Gastrocnemius medialis (tissue), 4 donors: ENCODE measurements around the gene NNT. TPM values are rescaled to one million over a fixed set of nuclear protein-coding genes. Genes with fewer than 3 reads are reported as not detected.
"Not testable (repeated sequence)": the region's sequence is repeated elsewhere in the genome, so short reads cannot be mapped to it uniquely, and the experiment has no call there.

Experiments used
- ATAC-seq, 2 donors: fragments of 150-250 bp; one replicate each; pipeline ENCODE4 v1.9.1; 2016
- DNase-seq, 2 donors: peaks; one replicate each; pipeline ENCODE4 v3.0.0-alpha.2; 2019
- H3K27ac ChIP-seq, 4 donors: fragments of 200-600 bp; sonication (generic); 1 replicate in 1 of 4; 2 replicates in 3 of 4; pipeline ENCODE4 v1.5.1; 2016 to 2018; ENCODE audit warnings: mild to moderate bottlenecking in 2 of 4, moderate library complexity in 1 of 4
- H3K27me3 ChIP-seq, 3 donors: fragments of 200-600 bp; sonication (generic) in 2 of 3; 1 replicate in 1 of 3; 2 replicates in 2 of 3; pipeline versions ENCODE4 v1.5.1 to v1.6.0; 2016 to 2019; ENCODE audit warnings: mild to moderate bottlenecking in 1 of 3, moderate library complexity in 1 of 3
- H3K36me3 ChIP-seq, 2 donors: fragments of 200-600 bp; sonication (generic) in 1 of 2; one replicate each; pipeline ENCODE4 v1.5.1; 2017 to 2018
- H3K4me1 ChIP-seq, 2 donors: fragments of 200-600 bp; sonication (generic) in 1 of 2; one replicate each; pipeline ENCODE4 v1.5.1; 2016 to 2017; ENCODE audit warnings: mild to moderate bottlenecking in 2 of 2
- H3K4me3 ChIP-seq, 4 donors: fragments of 200-600 bp; sonication (generic) in 3 of 4; 1 replicate in 1 of 4; 2 replicates in 3 of 4; pipeline ENCODE4 v1.5.1; 2016 to 2019; ENCODE audit warnings: mild to moderate bottlenecking in 2 of 4
- H3K9me3 ChIP-seq, 3 donors: fragments of 200-600 bp; sonication (generic) in 2 of 3; 1 replicate in 1 of 3; 2 replicates in 2 of 3; pipeline ENCODE4 v1.5.1; 2016 to 2019
- CTCF ChIP-seq, 5 experiments: fragments of 450-650 bp in 3 of 5; fragments of 200-600 bp in 2 of 5; sonication (generic) in 2 of 5; IDR thresholded peaks in 4 of 5; conservative IDR thresholded peaks in 1 of 5; 1 replicate in 4 of 5; 2 replicates in 1 of 5; pipeline ENCODE4 v1.5.1; 2016 to 2019; ENCODE audit warnings: antibody characterized with exemption in 5 of 5, mild to moderate bottlenecking in 3 of 5, moderate library complexity in 3 of 5
- POLR2A ChIP-seq, 2 donors: fragments of 450-650 bp; IDR thresholded peaks; one replicate each; pipeline ENCODE4 v1.6.1; 2017; ENCODE audit warnings: antibody characterized with exemption in 2 of 2, mild to moderate bottlenecking in 2 of 2, moderate library complexity in 2 of 2
- in situ Hi-C, 4 donors: fragments of 200-750 bp; cut with MboI; loops; one replicate each; pipeline versions ENCODE4 v1.15.0 to v1.8.0; 2017; ENCODE audit warnings: low sequenced_read_pairs in 4 of 4
- intact Hi-C: fragments of 100-400 bp; cut with DNase I; formaldehyde crosslinking; loops from one replicate; pipeline ENCODE4 v1.15.1; 2023; ENCODE audit warnings: low total_unique reads
- total RNA-seq, 4 donors: library from RNA; depleted of rRNA; stranded (reverse); fragments of >200 nt; gene quantifications; one replicate each; pipeline versions ENCODE4 v1.1.0 to v1.2.3, GENCODE V29; 2016

NNT gene
- total RNA-seq, 4 donors from 2014 or later = 90.3 to 149 (median 127) TPM

GRCh38 chr5:43691275-43691674 lies 88.3 kb downstream of the NNT start:
- peaks cover 16 to 31% of the 10 kb centered on the region in 2 donors for H3K4me1 ChIP-seq
- peak overlapping the region in 1 of 4 donors; percentile 12 for H3K27ac ChIP-seq
- no peak overlapping the region for H3K4me3 ChIP-seq
- intact Hi-C loops (no loop called here), in situ Hi-C loops (no loop called here)
- H3K27me3 ChIP-seq = no peaks in the 10 kb centered on the region
- TF ChIP-seq POLR2A (IDR thresholded peaks at IDR 0.05) (no peak), CTCF (IDR thresholded peaks at IDR 0.05 in 4 of 5, conservative IDR thresholded peaks at IDR 0.05 in 1 of 5) (no peak)
- H3K9me3 ChIP-seq = no peaks in the 10 kb centered on the region
- ATAC-seq = no peak
- no peak for DNase-seq
- no peaks in the 10 kb centered on the region for H3K36me3 ChIP-seq

- no peak overlapping the region for H3K27ac ChIP-seq
- intact Hi-C loops (no loop called here), in situ Hi-C loops (no loop called here)
- peaks cover 13 to 29% of the 10 kb centered on the region in 2 donors for H3K4me1 ChIP-seq
- DNase-seq = no peak
- TF ChIP-seq POLR2A (IDR thresholded peaks at IDR 0.05) = no peak
- ATAC-seq = no peak
- no peak overlapping the region for H3K4me3 ChIP-seq
- H3K36me3 ChIP-seq = no peaks in the 10 kb centered on the region
- H3K27me3 ChIP-seq = no peaks in the 10 kb centered on the region
- H3K9me3 ChIP-seq = no peaks in the 10 kb centered on the region
Observed at GRCh38 chr5:43691893-43692292, 88.9 kb downstream of the NNT start.

- in situ Hi-C loops (no loop called here), intact Hi-C loops (no loop called here)
- H3K4me3 ChIP-seq = no peak overlapping the region
- no peaks in the 10 kb centered on the region for H3K9me3 ChIP-seq
- H3K27me3 ChIP-seq = no peaks in the 10 kb centered on the region
- H3K36me3 ChIP-seq = no peaks in the 10 kb centered on the region
- TF ChIP-seq CTCF (IDR thresholded peaks at IDR 0.05 in 4 of 5, conservative IDR thresholded peaks at IDR 0.05 in 1 of 5) = no peak
- TF ChIP-seq POLR2A (IDR thresholded peaks at IDR 0.05) = no peak
- ATAC-seq (no peak), DNase-seq (no peak)
- peaks cover 7 to 20% of the 10 kb centered on the region in 2 donors for H3K4me1 ChIP-seq
- H3K27ac ChIP-seq = no peak overlapping the region
Observed at GRCh38 chr5:43693411-43693810, 90.4 kb downstream of the NNT start.

GRCh38 chr5:43694027-43694426 lies 91.0 kb downstream of the NNT start:
- intact Hi-C loops = no loop called here
- Histone ChIP-seq H3K4me1 (peaks cover 7 to 20% of the 10 kb centered on the region in 2 donors), H3K36me3 (no peaks in the 10 kb centered on the region), H3K27ac (no peak overlapping the region), H3K27me3 (no peaks in the 10 kb centered on the region), H3K4me3 (no peak overlapping the region), H3K9me3 (no peaks in the 10 kb centered on the region)
- DNase-seq (no peak), ATAC-seq (no peak)
- no peak for TF ChIP-seq POLR2A (IDR thresholded peaks at IDR 0.05)
- no peak for TF ChIP-seq CTCF (IDR thresholded peaks at IDR 0.05 in 4 of 5, conservative IDR thresholded peaks at IDR 0.05 in 1 of 5)
- in situ Hi-C loops = no loop called here

- H3K9me3 ChIP-seq, H3K4me3 ChIP-seq, H3K27ac ChIP-seq, H3K36me3 ChIP-seq, ATAC-seq, intact Hi-C loops, in situ Hi-C loops, H3K27me3 ChIP-seq, DNase-seq: not testable (repeated sequence)
- H3K4me1 ChIP-seq = peaks cover 16 to 20% of the 10 kb centered on the region in 2 donors
Observed at GRCh38 chr5:43696444-43696843, 93.5 kb downstream of the NNT start.

- Histone ChIP-seq H3K36me3 (peaks cover 0 to 6% of the 10 kb centered on the region in 2 donors), H3K9me3 (no peaks in the 10 kb centered on the region), H3K27ac (peak overlapping the region in 2 of 4 donors; percentile 44 to 50), H3K4me1 (peaks cover 12 to 17% of the 10 kb centered on the region in 2 donors), H3K27me3 (no peaks in the 10 kb centered on the region), H3K4me3 (no peak overlapping the region)
- in situ Hi-C loops = no loop called here
- intact Hi-C loops = no loop called here
- DNase-seq = no peak
- TF ChIP-seq CTCF (IDR thresholded peaks at IDR 0.05 in 4 of 5, conservative IDR thresholded peaks at IDR 0.05 in 1 of 5) (no peak), POLR2A (IDR thresholded peaks at IDR 0.05) (no peak)
- peak in 1 of 2 donors; percentile 33 for ATAC-seq
Observed at GRCh38 chr5:43699910-43700309, 96.9 kb downstream of the NNT start.
